ENCODE results near the gene CHRNA3.
"Not testable (repeated sequence)": the region's sequence is repeated elsewhere in the genome, so short reads cannot be mapped to it uniquely, and the experiment has no call there.

The CHRNA3 gene

DNA sequence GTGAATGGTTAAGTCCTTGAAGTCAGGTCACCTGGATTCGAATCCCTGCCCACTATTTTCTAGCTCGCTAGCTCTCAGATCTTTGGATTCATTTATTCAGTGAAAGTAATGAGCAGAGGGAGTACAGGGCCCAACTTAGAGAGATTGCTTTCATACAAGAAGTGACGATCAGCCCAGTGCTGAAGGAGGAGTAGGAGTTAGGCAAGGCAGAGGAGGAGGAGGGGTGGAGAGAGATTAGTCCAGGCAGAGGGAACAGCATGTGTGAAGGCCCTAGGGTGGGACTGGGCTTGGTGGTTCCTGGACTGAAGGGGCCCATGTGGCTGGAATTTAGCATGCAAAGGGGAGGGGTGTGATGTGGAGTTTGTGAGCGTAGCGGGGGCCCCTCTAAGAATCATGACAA, 59.3 kb downstream of the CHRNA3 start:
- no peak for DNase-seq (ENCODE audit: low spot score)

DNA sequence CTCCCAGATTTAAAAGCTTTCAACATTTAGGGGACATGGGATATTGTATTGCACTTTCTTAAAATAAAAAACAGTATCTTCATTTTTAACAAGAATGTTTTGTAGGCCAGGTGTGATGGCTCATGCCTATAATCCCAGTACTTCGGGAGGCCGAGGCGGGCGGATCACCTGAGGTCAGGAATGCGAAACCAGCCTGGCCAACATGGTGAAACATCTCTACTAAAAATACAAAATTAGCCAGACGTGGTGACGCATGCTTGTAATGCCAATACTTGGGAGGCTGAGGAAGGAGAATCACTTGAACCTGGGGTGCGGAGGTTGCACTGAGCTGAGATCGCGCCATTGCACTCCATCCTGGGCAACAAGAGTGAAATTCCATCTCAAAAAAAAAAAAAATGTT, 60.6 kb downstream of the CHRNA3 start:
- DNase-seq (ENCODE audit: low spot score): not testable (repeated sequence)

DNA sequence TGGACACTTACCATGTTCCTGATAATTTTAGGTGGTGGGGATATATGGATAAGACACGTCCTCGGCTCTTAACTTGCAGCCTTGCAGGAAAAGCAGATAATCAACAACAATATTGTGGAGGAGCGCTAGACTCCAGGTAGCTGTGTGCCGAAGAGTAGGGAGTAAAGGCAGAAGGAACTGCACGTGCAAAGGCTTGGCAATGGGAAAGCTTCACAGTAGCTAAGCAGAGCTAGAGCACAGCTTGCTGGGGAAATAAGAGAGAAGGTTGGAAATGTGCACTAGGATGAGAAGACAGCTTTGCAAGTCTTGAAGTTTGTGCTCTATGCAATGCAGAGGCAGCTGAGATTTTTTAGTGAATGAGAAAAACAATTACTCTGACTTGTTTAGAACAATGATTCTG, 68.2 kb downstream of the CHRNA3 start:
- no peak for DNase-seq (ENCODE audit: low spot score)

DNA sequence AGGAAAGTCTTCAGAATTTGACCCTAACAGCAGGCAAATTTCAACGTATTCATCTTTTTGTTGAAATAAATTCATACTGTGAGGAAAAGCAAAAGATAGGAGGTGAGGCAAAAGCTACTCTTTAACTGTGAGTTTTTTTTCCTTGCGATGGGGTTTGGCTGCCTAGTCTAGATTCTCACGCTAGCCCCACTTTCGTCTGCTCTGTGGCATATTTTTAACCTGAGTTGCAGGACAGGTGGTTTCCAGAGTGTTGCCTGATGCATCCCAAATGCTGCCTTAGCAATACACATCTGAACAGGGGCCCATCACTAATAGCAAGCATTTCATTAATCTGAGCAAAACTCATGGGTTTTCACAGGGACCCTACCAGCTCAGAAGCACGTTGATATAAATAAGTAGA, 68.9 kb downstream of the CHRNA3 start:
- no peak for DNase-seq (ENCODE audit: low spot score)

DNA sequence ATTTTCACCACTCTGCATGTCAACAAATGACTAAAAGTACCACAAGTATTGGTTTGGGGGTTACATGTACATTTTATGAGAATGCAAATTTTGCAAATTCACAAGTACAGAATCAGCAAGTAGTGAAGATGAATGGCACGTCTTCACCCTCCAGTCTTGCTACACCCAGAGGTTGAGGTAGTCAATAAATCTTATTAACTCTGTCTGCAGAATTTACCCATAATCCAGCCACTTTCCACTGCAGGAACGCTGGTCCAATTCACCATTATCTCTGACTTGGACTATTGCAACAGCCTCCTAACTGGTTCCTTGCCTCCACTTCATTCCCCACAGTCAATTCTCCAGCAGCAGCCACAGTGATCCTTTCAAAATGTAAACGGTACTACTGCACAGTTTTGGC, 70.0 kb downstream of the CHRNA3 start:
- no peak for DNase-seq (ENCODE audit: low spot score)

DNA sequence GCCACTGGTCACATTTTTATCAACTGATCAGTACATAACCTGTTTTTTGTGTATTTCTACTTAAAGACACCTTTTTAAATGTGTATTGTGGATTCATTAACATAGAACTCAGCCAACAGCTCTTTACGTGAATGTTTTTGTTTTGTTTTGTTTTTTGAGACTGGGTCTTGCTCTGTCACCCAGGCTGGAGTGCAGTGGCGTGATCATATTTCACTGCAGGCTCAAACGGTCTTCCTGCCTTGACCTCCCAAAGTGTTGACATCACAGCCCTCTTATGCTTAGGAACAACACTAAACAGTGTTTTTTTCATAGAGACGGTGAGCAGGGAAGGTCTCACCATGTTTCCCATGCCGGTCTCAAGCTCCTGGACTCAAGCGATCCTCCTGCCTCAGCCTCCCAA, 70.6 kb downstream of the CHRNA3 start:
- no peak for DNase-seq (ENCODE audit: low spot score)

Small RNA genes within 50 kb of the gene (small RNA-seq; reads per million reads assigned to genes)
- gene AC067863.2: 0 reads per million in 2 experiments
